Adrenal gland (tissue), 5 donors: ENCODE measurements around the gene RYR1.

Source experiments
- POLR2A ChIP-seq, 2 donors: fragments of 450-650 bp; IDR thresholded peaks; one replicate each; pipeline ENCODE4 v1.6.1; 2017; ENCODE audit warnings: antibody characterized with exemption in 2 of 2, mild to moderate bottlenecking in 2 of 2, moderate library complexity in 1 of 2
- TF ChIP-seq, protein P1 (sequence below), 6 experiments: fragments of 450-650 bp in 4 of 6; fragments of 200-600 bp in 2 of 6; sonication (generic) in 1 of 6; IDR thresholded peaks; 1 replicate in 5 of 6; 2 replicates in 1 of 6; pipeline versions ENCODE4 v1.5.1 to v1.8.0; 2016 to 2021; ENCODE audit warnings: antibody characterized with exemption in 6 of 6, mild to moderate bottlenecking in 2 of 6, moderate library complexity in 1 of 6
- donor health status: DM: no; HTN: no; CAD: no.

DNA sequence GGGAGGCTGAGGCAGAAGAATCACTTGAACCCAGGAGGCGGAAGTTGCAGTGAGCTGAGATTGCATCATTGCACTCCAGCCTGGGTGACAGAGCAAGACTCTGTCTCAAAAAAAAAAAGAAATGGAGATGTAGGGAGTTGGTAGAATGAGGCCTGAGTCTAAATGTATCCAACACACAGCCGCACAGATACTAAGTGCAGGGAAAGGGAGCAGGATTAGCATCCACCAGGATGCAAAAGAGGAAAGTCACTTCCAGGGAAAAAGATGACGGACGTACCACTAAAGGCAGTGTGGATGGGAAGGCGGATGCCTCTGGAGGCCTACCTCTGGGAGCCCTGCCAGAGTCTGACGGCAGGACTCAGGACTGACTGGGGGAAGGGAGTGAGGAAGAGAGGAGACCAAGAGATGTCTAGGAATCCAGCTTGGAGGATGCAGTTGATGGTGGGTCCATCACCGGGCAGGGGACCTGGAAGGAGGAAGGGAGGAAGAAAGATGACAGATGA lies 23.8 kb upstream of the RYR1 start:
- TF ChIP-seq, protein P1, sequence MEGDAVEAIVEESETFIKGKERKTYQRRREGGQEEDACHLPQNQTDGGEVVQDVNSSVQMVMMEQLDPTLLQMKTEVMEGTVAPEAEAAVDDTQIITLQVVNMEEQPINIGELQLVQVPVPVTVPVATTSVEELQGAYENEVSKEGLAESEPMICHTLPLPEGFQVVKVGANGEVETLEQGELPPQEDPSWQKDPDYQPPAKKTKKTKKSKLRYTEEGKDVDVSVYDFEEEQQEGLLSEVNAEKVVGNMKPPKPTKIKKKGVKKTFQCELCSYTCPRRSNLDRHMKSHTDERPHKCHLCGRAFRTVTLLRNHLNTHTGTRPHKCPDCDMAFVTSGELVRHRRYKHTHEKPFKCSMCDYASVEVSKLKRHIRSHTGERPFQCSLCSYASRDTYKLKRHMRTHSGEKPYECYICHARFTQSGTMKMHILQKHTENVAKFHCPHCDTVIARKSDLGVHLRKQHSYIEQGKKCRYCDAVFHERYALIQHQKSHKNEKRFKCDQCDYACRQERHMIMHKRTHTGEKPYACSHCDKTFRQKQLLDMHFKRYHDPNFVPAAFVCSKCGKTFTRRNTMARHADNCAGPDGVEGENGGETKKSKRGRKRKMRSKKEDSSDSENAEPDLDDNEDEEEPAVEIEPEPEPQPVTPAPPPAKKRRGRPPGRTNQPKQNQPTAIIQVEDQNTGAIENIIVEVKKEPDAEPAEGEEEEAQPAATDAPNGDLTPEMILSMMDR (IDR thresholded peaks at IDR 0.05), result no peak
- TF ChIP-seq POLR2A (IDR thresholded peaks at IDR 0.05), result no peak
